Measurements from ENCODE around the gene TCF7.
"Not testable (repeated sequence)": the region's sequence is repeated elsewhere in the genome, so short reads cannot be mapped to it uniquely, and the experiment has no call there.

The TCF7 gene

DNA sequence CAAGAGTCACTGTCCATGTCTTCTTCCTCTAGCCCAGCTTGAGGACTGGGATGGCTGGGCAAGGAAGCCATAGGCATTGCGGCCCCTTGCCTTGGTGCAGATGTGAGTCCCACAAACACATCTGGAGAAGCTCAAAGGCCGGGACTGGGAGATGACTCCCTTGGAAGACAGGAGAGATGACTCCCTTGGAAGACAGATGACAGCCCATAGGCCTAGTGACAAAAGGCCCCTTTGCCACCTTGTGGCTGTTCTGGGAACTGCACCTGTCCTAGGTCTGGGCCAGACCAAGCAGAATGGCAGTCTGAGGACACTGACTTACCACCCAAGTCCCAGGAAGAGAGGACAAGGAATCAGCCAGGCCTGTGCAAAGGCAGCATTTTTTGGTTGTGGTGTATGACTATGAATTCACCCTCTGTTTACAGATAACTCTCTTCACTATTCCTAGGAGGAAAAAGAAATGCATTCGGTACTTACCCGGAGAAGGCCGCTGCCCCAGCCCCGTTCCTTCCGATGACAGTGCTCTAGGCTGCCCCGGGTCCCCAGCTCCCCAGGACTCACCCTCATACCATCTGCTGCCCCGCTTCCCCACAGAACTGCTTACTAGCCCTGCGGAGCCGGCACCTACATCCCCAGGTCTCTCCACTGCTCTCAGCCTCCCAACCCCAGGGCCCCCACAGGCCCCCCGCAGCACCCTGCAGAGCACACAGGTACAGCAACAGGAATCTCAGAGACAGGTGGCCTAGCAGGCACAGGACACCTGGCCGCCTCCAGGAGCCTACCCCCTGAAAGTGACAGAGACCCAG lies 31.5 kb downstream of the TCF7 start:
- Histone ChIP-seq H3K4me1 (ENCODE audit: insufficient read depth, low read length) (peaks cover 3% of the 10 kb centered on the region; the same call in 1 of the 2 replicates), H3K9me3 (ENCODE audit: control insufficient read depth, insufficient read depth, low read length) (no peaks in the 10 kb centered on the region), H3K36me3 (ENCODE audit: insufficient read depth, low read length) (peaks cover 18% of the 10 kb centered on the region), H3K9ac (ENCODE audit: low read depth, low read length) (no peak overlapping the region)

DNA sequence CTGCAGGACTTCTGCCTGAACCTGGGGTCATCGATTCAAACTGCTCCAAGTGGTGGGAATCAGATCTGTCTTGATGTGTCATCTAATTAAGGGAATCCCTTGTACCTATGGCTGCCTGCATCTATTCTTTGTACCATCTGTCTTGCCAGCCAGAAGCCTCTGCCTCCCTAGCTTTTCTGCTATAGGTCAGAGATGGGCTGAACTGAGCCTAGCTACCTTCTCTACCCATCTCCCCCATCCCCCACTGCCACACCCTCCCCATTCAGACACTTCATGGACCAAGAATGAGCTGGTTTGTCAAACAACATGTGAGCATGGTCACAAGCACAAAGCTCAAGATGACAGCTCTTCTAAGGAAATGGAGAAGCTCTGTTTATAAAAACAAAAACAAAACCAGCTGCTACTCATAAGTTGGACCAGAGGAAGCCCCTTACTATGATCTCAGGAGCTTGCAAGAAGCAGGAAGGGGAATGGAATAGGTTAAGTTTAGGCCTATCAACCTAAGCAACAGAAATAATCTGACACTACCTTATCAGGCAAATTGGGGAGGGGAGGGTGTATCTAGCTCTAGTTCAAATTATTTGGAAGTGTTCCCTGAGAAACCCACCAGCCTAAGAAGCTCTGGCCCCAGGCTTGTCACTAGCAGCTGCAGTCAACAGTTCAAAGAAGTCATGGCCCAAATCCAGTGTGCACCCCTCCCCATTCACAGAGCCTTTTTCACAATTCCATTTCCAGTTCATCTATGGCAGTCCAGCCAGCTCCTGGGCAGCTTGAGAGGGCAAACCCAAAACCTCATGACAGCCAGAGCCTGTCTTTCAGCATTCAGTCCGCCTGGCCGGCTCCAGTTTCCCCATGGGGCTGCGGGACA lies 32.4 kb downstream of the TCF7 start:
- H3K36me3 ChIP-seq (ENCODE audit: insufficient read depth, low read length): peaks cover 23% of the 10 kb centered on the region
- H3K4me1 ChIP-seq (ENCODE audit: insufficient read depth, low read length): peaks cover 8% of the 10 kb centered on the region; the same call in 1 of the 2 replicates
- H3K9ac ChIP-seq (ENCODE audit: low read depth, low read length): no peak overlapping the region
- no peaks in the 10 kb centered on the region for H3K9me3 ChIP-seq (ENCODE audit: control insufficient read depth, insufficient read depth, low read length)

DNA sequence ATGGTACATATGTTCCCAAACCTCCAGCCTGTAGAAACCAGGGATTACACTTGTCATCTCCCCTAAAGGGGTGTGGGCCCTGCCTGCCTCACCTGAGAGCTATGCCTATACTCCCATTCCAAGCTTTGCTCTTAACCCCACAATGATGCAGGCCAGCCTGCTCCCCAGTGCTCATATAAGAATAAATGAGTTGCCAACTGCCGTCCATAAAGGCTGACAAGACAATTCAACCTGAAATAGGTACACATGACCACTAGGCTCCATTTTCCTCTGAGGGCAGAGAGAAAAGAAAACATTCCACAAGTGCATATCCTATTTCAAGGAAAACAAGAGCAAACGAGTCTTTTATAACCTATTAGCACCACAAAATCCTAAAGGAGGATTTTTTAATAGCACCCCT lies 33.8 kb downstream of the TCF7 start:
- no peak overlapping the region for H3K9ac ChIP-seq (ENCODE audit: low read depth, low read length)
- H3K36me3 ChIP-seq (ENCODE audit: insufficient read depth, low read length): peaks cover 29% of the 10 kb centered on the region
- H3K4me1 ChIP-seq (ENCODE audit: insufficient read depth, low read length): 0 out of 2 replicates have a peak, but pooled peaks cover 8% of the 10 kb centered on the region
- no peaks in the 10 kb centered on the region for H3K9me3 ChIP-seq (ENCODE audit: control insufficient read depth, insufficient read depth, low read length)

DNA sequence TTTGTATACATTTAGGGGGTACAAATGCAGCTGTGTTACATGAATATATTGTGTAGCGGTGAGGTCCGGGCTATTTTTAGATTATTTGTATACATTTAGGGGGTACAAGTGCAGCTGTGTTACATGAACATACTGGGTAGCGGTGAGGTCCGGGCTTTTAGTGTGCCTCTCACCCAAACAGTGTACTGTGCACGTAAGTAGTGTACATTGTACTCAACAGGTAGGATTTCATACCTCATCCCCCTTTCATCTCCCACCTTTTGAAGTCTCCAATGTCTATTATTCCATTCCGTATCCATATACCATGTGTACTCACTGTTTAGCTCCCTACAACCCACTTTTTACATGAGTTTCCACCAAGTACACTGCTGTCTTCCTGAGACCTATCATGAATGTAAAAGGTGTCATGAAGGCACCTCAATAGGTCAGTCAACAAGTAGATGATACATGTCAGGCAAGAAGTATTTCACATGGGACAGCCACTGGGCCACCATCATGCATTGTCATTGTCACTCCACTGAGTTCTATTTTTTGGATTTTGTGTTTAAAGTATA lies 34.6 kb downstream of the TCF7 start:
- H3K36me3 ChIP-seq (ENCODE audit: insufficient read depth, low read length): peaks cover 34% of the 10 kb centered on the region
- 0 out of 2 replicates have a peak, but pooled peaks cover 8% of the 10 kb centered on the region for H3K4me1 ChIP-seq (ENCODE audit: insufficient read depth, low read length)
- no peaks in the 10 kb centered on the region for H3K9me3 ChIP-seq (ENCODE audit: control insufficient read depth, insufficient read depth, low read length)
- H3K9ac ChIP-seq (ENCODE audit: low read depth, low read length): no peak overlapping the region

DNA sequence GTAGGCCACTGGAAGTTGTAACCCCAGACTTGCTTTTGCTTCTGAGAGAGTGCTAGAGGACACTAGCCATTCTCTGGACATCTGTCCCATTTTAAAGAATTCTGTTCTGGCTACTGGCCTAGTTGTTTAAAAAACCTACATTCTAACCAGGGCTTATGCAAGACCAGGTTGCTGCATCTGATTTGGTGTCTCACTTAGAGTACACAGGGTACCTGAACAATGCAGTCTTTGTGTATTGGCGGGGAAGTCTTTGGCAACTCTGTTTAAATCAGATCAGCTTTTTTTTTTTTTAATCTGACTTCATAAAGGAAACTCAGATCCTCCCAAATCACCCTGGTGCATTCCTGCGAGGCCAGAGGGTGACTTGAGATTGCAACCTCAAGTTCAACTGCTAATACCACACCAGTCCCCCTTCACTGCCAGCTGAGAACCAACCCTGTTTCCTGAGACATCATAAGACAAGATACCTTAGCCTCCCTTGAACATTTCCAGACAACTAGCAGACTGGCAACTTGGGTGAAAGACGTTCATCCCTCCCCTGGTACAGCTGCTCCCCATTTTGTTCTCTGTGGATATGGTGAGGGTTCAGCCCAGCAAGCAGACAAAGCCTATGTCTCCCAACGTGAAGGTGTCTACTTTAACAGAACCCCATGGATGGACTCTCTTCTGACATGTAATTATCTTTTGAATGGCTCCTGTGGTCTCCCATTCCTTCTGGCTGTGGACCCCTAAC lies 35.3 kb downstream of the TCF7 start:
- H3K36me3 ChIP-seq (ENCODE audit: insufficient read depth, low read length): peaks cover 34% of the 10 kb centered on the region
- H3K9ac ChIP-seq (ENCODE audit: low read depth, low read length): no peak overlapping the region
- no peaks in the 10 kb centered on the region for H3K9me3 ChIP-seq (ENCODE audit: control insufficient read depth, insufficient read depth, low read length)
- H3K4me1 ChIP-seq (ENCODE audit: insufficient read depth, low read length): 0 out of 2 replicates have a peak, but pooled peaks cover 8% of the 10 kb centered on the region

DNA sequence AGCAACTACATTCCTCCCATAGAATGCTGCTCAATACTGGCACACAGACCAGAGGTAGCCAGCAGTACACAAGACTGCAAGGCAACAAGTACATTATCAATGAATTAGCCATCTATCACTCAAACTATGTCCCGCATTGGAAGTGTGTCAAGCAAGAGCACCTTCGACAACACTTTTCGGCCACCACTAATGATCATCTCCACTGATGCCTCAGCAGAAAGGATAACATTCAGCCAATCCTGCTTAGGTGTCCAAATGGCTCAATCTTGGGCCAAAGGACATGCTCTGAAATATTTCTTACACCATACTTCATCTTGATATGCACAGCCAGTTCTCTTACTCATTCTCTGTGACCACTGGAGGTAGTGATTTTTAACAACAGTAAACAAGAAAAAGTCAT lies 37.2 kb downstream of the TCF7 start:
- Histone ChIP-seq H3K4me1 (ENCODE audit: insufficient read depth, low read length) (0 out of 2 replicates have a peak, but pooled peaks cover 8% of the 10 kb centered on the region), H3K9me3 (ENCODE audit: control insufficient read depth, insufficient read depth, low read length) (no peaks in the 10 kb centered on the region), H3K9ac (ENCODE audit: low read depth, low read length) (no peak overlapping the region), H3K36me3 (ENCODE audit: insufficient read depth, low read length) (peaks cover 27% of the 10 kb centered on the region)

DNA sequence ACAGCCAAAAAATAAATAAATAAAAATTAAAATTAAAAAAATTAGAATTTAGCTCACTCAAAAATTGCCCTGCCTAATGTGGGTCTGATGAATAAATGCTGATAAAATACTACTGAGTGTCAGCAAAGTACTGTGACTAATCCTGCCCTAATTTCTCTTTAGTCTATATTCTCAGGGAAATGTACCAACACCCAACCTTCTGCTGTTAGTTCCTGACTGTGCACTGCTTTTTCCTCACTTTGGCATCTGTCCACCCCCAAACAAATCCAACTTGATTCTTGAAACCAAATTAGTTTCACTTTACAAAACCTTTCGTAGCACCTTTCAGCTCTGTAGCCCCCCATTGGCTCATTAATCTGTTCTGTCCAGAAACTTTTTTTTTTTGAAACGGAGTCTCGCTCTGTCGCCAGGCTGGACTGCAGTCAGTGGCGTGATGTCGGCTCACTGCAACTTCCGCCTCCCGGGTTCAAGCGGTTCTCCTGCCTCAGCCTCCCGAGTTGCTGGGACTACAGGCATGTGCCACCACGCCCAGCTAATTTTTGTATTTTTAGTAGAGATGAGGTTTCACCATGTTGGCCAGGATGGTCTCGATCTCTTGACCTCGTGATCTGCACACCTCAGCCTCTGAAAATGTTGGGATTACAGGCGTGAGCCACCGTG lies 37.8 kb downstream of the TCF7 start:
- H3K36me3 ChIP-seq (ENCODE audit: insufficient read depth, low read length): peaks cover 27% of the 10 kb centered on the region
- H3K4me1 ChIP-seq (ENCODE audit: insufficient read depth, low read length); H3K9me3 ChIP-seq (ENCODE audit: control insufficient read depth, insufficient read depth, low read length); H3K9ac ChIP-seq (ENCODE audit: low read depth, low read length): not testable (repeated sequence)

DNA sequence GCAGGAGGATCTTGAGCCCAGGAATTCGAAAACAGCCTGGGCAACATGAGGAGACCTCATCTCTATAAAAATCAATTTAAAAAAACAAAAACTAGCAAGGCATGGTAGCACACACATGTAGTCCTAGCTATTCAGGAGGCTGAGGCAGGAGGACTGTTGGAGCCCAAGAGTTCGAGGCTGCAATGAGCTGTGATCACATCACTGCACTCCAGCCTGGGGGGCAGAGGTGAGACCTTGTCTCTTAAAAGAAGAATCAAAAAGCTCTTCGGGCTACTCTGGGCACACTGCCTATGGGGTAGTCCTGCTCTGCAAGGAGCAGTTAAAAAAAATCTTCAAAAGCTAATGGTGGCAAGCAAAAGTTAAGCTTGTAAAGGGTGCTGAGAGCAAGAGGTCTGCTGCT lies 38.8 kb downstream of the TCF7 start:
- H3K36me3 ChIP-seq (ENCODE audit: insufficient read depth, low read length): peaks cover 27% of the 10 kb centered on the region
- no peaks in the 10 kb centered on the region for H3K9me3 ChIP-seq (ENCODE audit: control insufficient read depth, insufficient read depth, low read length)
- H3K4me1 ChIP-seq (ENCODE audit: insufficient read depth, low read length): 0 out of 2 replicates have a peak, but pooled peaks cover 8% of the 10 kb centered on the region
- no peak overlapping the region for H3K9ac ChIP-seq (ENCODE audit: low read depth, low read length)

DNA sequence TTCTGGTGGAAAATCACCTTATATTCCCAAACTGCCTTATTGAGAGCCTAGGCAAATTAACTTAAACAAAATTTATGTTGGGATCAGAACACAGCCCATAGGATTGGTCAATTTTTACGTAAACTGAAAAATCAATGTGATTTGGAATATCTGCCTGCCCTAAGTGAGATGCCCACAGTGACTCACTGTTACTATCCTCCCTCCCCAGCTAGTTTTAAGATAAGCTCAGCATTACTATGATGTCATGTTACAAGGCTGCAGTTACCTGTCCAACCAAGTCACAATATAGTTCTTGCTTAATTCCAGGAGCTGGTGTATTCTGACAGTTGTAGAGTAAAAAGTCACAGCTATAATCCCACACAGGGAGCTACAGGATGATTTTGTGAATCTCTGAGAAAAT lies 39.2 kb downstream of the TCF7 start:
- Histone ChIP-seq H3K36me3 (ENCODE audit: insufficient read depth, low read length) (peaks cover 27% of the 10 kb centered on the region), H3K9ac (ENCODE audit: low read depth, low read length) (no peak overlapping the region), H3K9me3 (ENCODE audit: control insufficient read depth, insufficient read depth, low read length) (no peaks in the 10 kb centered on the region), H3K4me1 (ENCODE audit: insufficient read depth, low read length) (0 out of 2 replicates have a peak, but pooled peaks cover 8% of the 10 kb centered on the region)

DNA sequence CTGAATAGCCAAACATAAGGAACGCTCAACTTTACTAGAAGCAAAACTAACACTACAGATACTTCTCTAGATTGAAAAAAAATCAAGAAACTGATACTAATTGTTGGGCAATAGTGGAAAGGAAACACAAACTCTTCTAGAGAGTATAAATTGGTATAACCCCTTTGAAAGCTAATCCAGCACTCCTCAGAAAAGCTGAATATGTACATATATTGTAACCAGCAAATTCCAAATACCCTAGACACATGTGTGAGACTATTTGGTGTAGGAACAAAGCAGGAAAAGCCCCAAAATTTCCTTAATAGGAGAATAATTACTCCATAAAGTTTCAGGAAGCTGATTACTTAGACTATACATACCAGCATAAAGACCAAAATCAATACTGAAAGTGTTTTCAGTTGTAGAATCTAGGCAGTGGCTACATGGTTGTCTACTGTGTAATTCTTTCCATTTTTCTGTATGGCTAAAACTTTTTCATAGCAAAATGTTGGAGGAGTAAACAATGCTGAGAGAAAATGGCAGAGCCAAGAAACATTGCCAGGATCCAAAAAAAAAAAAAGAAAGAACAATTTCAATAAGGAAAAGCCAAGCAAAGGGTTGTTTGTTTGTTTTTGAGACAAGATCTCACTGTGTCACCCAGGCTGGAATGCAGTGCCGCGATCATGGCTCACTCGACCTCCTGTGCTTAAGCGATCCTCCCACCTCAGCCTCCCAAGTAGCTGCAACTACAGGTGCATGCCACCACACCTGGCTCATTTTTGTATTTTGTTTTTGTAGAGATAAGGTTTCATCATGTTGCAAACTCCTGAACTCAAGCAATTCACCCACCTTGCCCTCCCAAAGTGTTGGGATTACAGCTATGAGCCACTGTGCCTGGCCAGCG lies 47.3 kb downstream of the TCF7 start:
- Histone ChIP-seq H3K9ac (ENCODE audit: low read depth, low read length) (no peak overlapping the region), H3K4me1 (ENCODE audit: insufficient read depth, low read length) (no peaks in the 10 kb centered on the region), H3K9me3 (ENCODE audit: control insufficient read depth, insufficient read depth, low read length) (peaks cover 6% of the 10 kb centered on the region), H3K36me3 (ENCODE audit: insufficient read depth, low read length) (peaks cover 11% of the 10 kb centered on the region)

DNA sequence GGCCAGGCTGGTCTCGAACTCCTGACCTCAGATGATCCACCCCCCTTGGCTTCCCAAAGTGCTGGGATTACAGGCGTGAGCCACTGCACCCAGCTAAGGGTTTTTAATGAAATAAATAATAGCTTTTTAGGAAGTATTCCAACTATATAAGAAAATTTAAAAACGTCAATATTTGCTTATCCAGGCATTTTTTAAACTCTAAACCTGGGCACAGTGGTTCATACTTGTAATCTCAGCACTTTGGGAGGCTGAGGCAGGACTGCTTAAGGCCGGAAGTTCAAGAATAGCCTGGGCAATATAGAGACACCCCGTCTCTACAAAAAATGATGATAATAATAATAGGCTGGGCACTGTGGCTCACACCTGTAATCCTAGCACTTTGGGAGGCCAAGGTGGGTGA lies 48.1 kb downstream of the TCF7 start:
- no peaks in the 10 kb centered on the region for H3K4me1 ChIP-seq (ENCODE audit: insufficient read depth, low read length)
- peaks cover 6% of the 10 kb centered on the region for H3K9me3 ChIP-seq (ENCODE audit: control insufficient read depth, insufficient read depth, low read length)
- peaks cover 11% of the 10 kb centered on the region for H3K36me3 ChIP-seq (ENCODE audit: insufficient read depth, low read length)
- H3K9ac ChIP-seq (ENCODE audit: low read depth, low read length): no peak overlapping the region

DNA sequence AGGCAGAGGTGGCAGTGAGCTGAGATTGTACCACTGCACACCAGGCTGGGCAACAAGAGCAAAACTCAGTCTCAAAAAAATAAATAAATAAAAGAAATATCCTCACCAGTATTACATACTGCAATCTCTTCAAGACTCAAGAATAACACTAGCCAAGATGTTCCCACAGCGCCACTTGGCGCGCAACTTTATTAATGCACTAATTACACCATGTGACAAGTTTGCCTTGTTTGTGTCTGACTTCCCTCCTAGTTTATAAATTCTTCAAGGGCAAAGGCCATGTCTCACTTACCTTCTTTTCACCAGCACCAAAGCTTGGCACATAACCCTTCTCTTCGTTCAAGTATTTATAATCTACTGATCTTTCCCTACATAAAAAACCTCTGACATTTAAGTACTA lies 57.5 kb downstream of the TCF7 start:
- Histone ChIP-seq H3K9ac (ENCODE audit: low read depth, low read length) (no peak overlapping the region), H3K4me1 (ENCODE audit: insufficient read depth, low read length) (no peaks in the 10 kb centered on the region; the same call in 1 of the 2 replicates), H3K36me3 (ENCODE audit: insufficient read depth, low read length) (peaks cover 25% of the 10 kb centered on the region), H3K9me3 (ENCODE audit: control insufficient read depth, insufficient read depth, low read length) (no peaks in the 10 kb centered on the region)

Data from ES-I3 (cell line).